ENCODE measurements around the gene HRAS.

The HRAS gene

GRCh38 chr11:568306-569157 is 33.2 kb upstream of the HRAS start:
- peak; percentile 85 for DNase-seq (ENCODE audit: low read depth, low spot score)
- peak overlapping the region; percentile 64 for H3K4me3 ChIP-seq (ENCODE audit: low read length)

GRCh38 chr11:567629-568292 is 32.4 kb upstream of the HRAS start:
- no peak for DNase-seq (ENCODE audit: low read depth, low spot score)
- H3K4me3 ChIP-seq (ENCODE audit: low read length) = peak overlapping the region; percentile 63

GRCh38 chr11:567011-567628 is 31.7 kb upstream of the HRAS start:
- no peak for DNase-seq (ENCODE audit: low read depth, low spot score)
- H3K4me3 ChIP-seq (ENCODE audit: low read length) = peak overlapping the region; percentile 63

- no peak overlapping the region for H3K4me3 ChIP-seq (ENCODE audit: low read length)
- DNase-seq (ENCODE audit: low read depth, low spot score) = no peak
Measured at GRCh38 chr11:565921-566509, 30.6 kb upstream of the HRAS start.

- DNase-seq (ENCODE audit: low read depth, low spot score) = no peak
- H3K4me3 ChIP-seq (ENCODE audit: low read length) = no peak overlapping the region
Measured at GRCh38 chr11:563812-564578, 28.6 kb upstream of the HRAS start.

GRCh38 chr11:563066-563811 is 27.9 kb upstream of the HRAS start:
- DNase-seq (ENCODE audit: low read depth, low spot score) = no peak
- H3K4me3 ChIP-seq (ENCODE audit: low read length) = no peak overlapping the region

GRCh38 chr11:562046-562645 is 26.8 kb upstream of the HRAS start:
- no peak for DNase-seq (ENCODE audit: low read depth, low spot score)
- H3K4me3 ChIP-seq (ENCODE audit: low read length) = peak overlapping the region; percentile 57

GRCh38 chr11:561148-562003 is 26.0 kb upstream of the HRAS start:
- H3K4me3 ChIP-seq (ENCODE audit: low read length) = peak overlapping the region; percentile 57
- DNase-seq (ENCODE audit: low read depth, low spot score) = no peak

GRCh38 chr11:560305-561147 is 25.1 kb upstream of the HRAS start, which contains the start of the genes LMNTD2 and RASSF7:
Gene LMNTD2, minus strand, starts transcription at chr11:560738. Its CDS starts 22 bp downstream, at chr11:560716.
Gene RASSF7, plus strand, starts transcription at chr11:560970. Its CDS starts 799 bp downstream, at chr11:561769.
- peak within 1 kb of the TSS; percentile 57 for H3K4me3 ChIP-seq (ENCODE audit: low read length)
- peak; percentile 82 for DNase-seq (ENCODE audit: low read depth, low spot score)

GRCh38 chr11:559712-560304 is 24.4 kb upstream of the HRAS start:
- DNase-seq (ENCODE audit: low read depth, low spot score) = no peak
- peak overlapping the region; percentile 52 for H3K4me3 ChIP-seq (ENCODE audit: low read length)

- no peak for DNase-seq (ENCODE audit: low read depth, low spot score)
- H3K4me3 ChIP-seq (ENCODE audit: low read length) = no peak overlapping the region
Measured at GRCh38 chr11:559020-559620, 23.7 kb upstream of the HRAS start.

- no peak overlapping the region for H3K4me3 ChIP-seq (ENCODE audit: low read length)
Measured at GRCh38 chr11:558503-558902, 23.1 kb upstream of the HRAS start.

GRCh38 chr11:557328-558132 is 22.2 kb upstream of the HRAS start:
- DNase-seq (ENCODE audit: low read depth, low spot score) = no peak
- no peak overlapping the region for H3K4me3 ChIP-seq (ENCODE audit: low read length)

More at GRCh38 chr11:558503-558902, 23.1 kb upstream of the HRAS start:
- DNase-seq (ENCODE audit: low read depth, low spot score) = no peak

GRCh38 chr11:556662-557256 is 21.4 kb upstream of the HRAS start:
- no peak for DNase-seq (ENCODE audit: low read depth, low spot score)
- H3K4me3 ChIP-seq (ENCODE audit: low read length) = no peak overlapping the region

Data from Jurkat, Clone E6-1 (cell line).